22Rv1 (cell line): ENCODE results near the gene C3orf52.

Source experiments
- ZFX ChIP-seq: fragments of 450-650 bp; IDR thresholded peaks from 2 replicates; pipeline ENCODE4 v1.6.1; 2017; ENCODE audit warnings: antibody characterized with exemption, borderline replicate concordance
- TF ChIP-seq, protein P1 (sequence below): fragments of 450-650 bp; IDR thresholded peaks from 2 replicates; pipeline ENCODE4 v1.5.1; 2017; ENCODE audit warnings: mild to moderate bottlenecking

GRCh38 chr3:112041321-112041720 lies 44.9 kb upstream of the C3orf52 start:
- TF ChIP-seq, protein P1, sequence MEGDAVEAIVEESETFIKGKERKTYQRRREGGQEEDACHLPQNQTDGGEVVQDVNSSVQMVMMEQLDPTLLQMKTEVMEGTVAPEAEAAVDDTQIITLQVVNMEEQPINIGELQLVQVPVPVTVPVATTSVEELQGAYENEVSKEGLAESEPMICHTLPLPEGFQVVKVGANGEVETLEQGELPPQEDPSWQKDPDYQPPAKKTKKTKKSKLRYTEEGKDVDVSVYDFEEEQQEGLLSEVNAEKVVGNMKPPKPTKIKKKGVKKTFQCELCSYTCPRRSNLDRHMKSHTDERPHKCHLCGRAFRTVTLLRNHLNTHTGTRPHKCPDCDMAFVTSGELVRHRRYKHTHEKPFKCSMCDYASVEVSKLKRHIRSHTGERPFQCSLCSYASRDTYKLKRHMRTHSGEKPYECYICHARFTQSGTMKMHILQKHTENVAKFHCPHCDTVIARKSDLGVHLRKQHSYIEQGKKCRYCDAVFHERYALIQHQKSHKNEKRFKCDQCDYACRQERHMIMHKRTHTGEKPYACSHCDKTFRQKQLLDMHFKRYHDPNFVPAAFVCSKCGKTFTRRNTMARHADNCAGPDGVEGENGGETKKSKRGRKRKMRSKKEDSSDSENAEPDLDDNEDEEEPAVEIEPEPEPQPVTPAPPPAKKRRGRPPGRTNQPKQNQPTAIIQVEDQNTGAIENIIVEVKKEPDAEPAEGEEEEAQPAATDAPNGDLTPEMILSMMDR = no peak
- TF ChIP-seq ZFX = no peak
